DOHH2 (cell line): ENCODE results near the gene PAPPA2.

Experiments used
- CTCF ChIP-seq: fragments of 200-600 bp; sonication (generic); IDR thresholded peaks from one replicate; pipeline ENCODE4 v1.5.1; 2014; ENCODE audit warnings: antibody characterized with exemption, mild to moderate bottlenecking, low read depth, low read length; ENCODE audit not compliant: poor library complexity, severe bottlenecking
- EZH2phosphoT487 ChIP-seq: fragments of 200-600 bp; sonication (generic); IDR thresholded peaks from 2 replicates; pipeline ENCODE4 v1.6.1; 2017; ENCODE audit warnings: borderline replicate concordance, mild to moderate bottlenecking, antibody characterized with exemption, low read length, moderate library complexity, mixed read lengths

GRCh38 chr1:176494436-176494835, 31.5 kb downstream of the PAPPA2 start:
- TF ChIP-seq CTCF (no peak), EZH2phosphoT487 (no peak)
